HCT116 (cell line): ENCODE data around the gene SHMT1.
"Not testable (repeated sequence)": the region's sequence is repeated elsewhere in the genome, so short reads cannot be mapped to it uniquely, and the experiment has no call there.

Experiments
- CTCF ChIP-seq, 3 experiments: fragments of 200-600 bp in 1 of 3; sonication (generic) in 1 of 3; IDR thresholded peaks in 2 of 3; conservative IDR thresholded peaks in 1 of 3; 2 replicates each; pipeline ENCODE4 v1.5.1; 2012 to 2017; ENCODE audit warnings: low read depth in 2 of 3, low read length in 2 of 3, antibody characterized with exemption in 1 of 3, borderline replicate concordance in 1 of 3, control low read depth in 1 of 3, mild to moderate bottlenecking in 1 of 3, mixed read lengths in 1 of 3, mixed run types in 1 of 3, moderate library complexity in 1 of 3; ENCODE audit not compliant: insufficient read depth in 1 of 3
- EZH2 ChIP-seq: fragments of 200-600 bp; sonication (generic); IDR thresholded peaks from 2 replicates; pipeline ENCODE4 v1.6.1; 2017; ENCODE audit warnings: antibody characterized with exemption, mixed run types
- EZH2phosphoT487 ChIP-seq: fragments of 200-600 bp; IDR thresholded peaks from 2 replicates; pipeline ENCODE4 v1.6.1; 2018; ENCODE audit warnings: antibody characterized with exemption, borderline replicate concordance
- FOSL1 ChIP-seq: IDR thresholded peaks from 2 replicates; pipeline ENCODE4 v1.6.1; 2012; ENCODE audit warnings: low read depth
- JUND ChIP-seq: IDR thresholded peaks from 2 replicates; pipeline ENCODE4 v1.6.1; 2012
- MAX ChIP-seq: IDR thresholded peaks from 2 replicates; pipeline ENCODE4 v1.6.1; 2012
- POLR2A ChIP-seq: IDR thresholded peaks from 2 replicates; pipeline ENCODE4 v1.7.0; 2011; ENCODE audit warnings: borderline replicate concordance; ENCODE audit not compliant: insufficient read depth, insufficient read length; ENCODE audit errors: extremely low read depth
- POLR2AphosphoS5 ChIP-seq: IDR thresholded peaks from 2 replicates; pipeline ENCODE4 v1.6.1; 2011; ENCODE audit warnings: mild to moderate bottlenecking, low read depth, low read length, moderate library complexity
- SP1 ChIP-seq: IDR thresholded peaks from 2 replicates; pipeline ENCODE4 v1.6.1; 2012; ENCODE audit warnings: low read depth
- YY1 ChIP-seq: IDR thresholded peaks from 2 replicates; pipeline ENCODE4 v1.6.1; 2011; ENCODE audit warnings: low read length, low read depth, moderate library complexity, mild to moderate bottlenecking; ENCODE audit not compliant: insufficient replicate concordance; ENCODE audit errors: extremely low read depth
- TF ChIP-seq, protein P1 (sequence below): IDR thresholded peaks from 2 replicates; pipeline ENCODE4 v1.6.1; 2011; ENCODE audit warnings: mild to moderate bottlenecking, low read length, moderate library complexity; ENCODE audit not compliant: insufficient replicate concordance; ENCODE audit errors: extremely low read depth

- not testable (repeated sequence) for TF ChIP-seq POLR2A; CTCF (IDR thresholded peaks at IDR 0.05 in 2 of 3, conservative IDR thresholded peaks at IDR 0.05 in 1 of 3; ENCODE audit: borderline replicate concordance in 1 of 3, insufficient read depth in 1 of 3, low read depth in 2 of 3, low read length in 2 of 3); POLR2AphosphoS5; FOSL1; YY1; MAX; EZH2phosphoT487; EZH2; JUND; SP1
- TF ChIP-seq, protein P1, sequence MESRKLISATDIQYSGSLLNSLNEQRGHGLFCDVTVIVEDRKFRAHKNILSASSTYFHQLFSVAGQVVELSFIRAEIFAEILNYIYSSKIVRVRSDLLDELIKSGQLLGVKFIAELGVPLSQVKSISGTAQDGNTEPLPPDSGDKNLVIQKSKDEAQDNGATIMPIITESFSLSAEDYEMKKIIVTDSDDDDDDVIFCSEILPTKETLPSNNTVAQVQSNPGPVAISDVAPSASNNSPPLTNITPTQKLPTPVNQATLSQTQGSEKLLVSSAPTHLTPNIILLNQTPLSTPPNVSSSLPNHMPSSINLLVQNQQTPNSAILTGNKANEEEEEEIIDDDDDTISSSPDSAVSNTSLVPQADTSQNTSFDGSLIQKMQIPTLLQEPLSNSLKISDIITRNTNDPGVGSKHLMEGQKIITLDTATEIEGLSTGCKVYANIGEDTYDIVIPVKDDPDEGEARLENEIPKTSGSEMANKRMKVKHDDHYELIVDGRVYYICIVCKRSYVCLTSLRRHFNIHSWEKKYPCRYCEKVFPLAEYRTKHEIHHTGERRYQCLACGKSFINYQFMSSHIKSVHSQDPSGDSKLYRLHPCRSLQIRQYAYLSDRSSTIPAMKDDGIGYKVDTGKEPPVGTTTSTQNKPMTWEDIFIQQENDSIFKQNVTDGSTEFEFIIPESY, result not testable (repeated sequence)
These were observed 48.7 kb upstream of the SHMT1 start for GRCh38 chr17:18412001-18412538.
